Hematopoietic multipotent progenitor cell treated with erythropoietin and hydrocortisone succinate and interleukin-3 and kit ligand, for 8 days (in vitro differentiated cells): ENCODE measurements around the gene PPP1R9B.

Experiments
- DNase-seq: peaks from one replicate; pipeline ENCODE4 v3.0.0-alpha.2; 2015

PPP1R9B gene

DNA sequence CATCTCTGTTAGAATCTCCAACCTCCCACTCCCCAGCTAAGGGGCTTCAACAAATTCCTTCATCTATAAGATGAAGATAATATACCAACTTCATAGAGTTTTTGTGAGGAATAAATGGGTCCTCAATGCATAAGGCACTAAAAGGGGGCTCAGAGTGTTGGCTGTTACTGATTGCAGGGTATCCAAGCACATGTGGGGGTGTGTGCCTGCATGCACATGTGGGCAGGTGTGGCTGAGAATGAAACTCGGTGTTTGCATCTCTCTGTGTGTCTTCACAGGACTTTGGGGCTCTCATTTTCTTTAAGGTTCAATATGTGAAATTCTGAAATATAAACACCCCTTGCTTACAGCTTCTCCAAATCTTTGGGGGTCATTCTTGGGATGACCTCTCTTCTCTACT lies 4.1 kb upstream of the PPP1R9B start:
- peak; percentile 20 for DNase-seq

DNA sequence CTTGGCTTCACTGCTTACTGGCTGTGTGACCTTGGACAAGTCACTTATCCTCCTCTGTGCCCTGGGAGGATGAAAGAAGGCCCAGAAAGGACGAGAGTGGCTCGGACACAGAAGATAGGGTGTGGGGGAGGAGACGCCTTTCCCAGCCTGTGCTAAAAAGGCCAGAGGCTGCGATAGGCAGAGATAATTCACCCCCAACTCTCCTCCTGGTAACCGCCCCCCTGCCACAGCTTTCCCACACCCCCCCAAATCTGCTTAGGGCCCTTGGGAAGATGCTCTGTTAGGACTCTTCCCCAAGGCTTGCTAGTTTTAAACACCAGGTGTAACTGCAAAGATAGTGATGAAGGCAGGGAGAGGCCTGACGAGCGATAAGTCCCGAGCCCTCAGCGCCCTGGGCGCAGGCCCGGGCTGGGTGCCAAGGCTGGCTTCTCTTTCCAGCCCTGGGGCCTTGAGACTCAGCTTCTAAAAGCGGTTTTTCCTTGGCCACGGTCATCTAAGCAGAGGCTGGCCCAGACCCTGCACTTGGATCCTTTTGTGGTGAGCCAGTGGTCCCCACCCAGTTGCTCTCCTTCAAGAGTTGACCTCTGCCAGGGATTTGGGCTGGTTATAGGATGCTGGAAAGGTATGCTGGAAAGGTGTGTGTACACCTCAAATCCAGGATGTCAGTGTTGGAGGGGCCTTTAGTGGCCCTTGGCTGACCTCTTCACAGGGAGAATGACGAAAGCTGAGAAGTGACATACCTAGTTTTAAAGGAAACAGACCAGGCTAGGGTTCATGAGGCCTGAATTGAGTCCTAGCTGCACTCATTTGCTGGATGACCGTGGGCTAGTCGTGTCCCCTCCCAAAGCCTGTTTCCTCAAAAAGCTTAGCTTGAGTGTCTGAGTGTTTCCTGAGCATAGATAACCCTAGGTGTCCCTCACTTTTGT lies 3.4 kb upstream of the PPP1R9B start:
- DNase-seq, result peak; percentile 98

DNA sequence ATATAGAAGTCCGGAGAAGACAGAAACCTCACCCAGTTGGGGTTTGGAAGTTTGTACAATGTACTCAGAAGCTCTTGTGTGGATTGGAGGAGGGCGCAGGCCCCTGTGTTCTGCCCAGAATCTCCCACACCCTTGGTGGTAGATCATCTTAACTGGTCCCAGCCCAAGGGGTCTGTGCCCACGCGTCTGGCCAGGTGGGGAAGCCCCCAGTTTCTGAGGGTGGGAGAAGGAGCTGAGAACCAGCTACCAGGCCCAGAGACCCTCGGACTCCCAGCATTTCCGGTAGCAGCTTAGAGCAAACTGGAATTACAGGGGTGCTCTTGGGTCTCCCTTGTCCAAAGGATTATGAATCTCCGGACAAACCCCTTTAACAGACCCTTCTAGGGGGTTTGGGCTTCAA lies 2.3 kb upstream of the PPP1R9B start:
- DNase-seq, result no peak

DNA sequence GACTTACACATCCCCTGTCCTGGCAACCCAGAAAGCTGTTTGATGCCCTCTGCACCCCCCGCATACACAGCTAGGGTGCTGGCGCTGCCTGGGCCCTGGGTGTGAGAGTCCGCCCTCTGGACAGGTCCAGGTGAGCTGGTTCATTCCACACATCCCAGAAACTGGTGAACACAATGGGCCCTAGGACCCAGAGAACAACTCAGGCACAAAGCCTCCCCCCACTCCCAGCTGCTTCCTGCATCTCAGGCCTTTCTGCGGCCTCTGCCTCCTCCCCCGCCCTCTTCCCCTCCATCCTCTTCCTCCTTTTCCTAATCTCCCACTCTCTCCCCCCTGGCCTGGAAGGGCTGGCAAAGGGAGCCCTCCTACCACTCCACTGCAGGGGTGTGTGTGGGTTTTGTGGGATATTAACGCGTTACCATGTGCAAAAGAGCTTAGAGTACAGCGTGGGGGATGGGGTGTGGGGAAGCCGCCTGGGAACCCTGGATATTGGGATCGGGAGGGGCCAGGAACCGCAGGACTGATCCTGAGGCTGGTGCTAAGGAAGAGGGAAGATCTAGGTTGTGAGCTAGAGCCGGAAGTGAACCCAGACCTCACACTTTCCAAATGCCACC lies 1.6 kb upstream of the PPP1R9B start:
- DNase-seq, result peak; percentile 80

DNA sequence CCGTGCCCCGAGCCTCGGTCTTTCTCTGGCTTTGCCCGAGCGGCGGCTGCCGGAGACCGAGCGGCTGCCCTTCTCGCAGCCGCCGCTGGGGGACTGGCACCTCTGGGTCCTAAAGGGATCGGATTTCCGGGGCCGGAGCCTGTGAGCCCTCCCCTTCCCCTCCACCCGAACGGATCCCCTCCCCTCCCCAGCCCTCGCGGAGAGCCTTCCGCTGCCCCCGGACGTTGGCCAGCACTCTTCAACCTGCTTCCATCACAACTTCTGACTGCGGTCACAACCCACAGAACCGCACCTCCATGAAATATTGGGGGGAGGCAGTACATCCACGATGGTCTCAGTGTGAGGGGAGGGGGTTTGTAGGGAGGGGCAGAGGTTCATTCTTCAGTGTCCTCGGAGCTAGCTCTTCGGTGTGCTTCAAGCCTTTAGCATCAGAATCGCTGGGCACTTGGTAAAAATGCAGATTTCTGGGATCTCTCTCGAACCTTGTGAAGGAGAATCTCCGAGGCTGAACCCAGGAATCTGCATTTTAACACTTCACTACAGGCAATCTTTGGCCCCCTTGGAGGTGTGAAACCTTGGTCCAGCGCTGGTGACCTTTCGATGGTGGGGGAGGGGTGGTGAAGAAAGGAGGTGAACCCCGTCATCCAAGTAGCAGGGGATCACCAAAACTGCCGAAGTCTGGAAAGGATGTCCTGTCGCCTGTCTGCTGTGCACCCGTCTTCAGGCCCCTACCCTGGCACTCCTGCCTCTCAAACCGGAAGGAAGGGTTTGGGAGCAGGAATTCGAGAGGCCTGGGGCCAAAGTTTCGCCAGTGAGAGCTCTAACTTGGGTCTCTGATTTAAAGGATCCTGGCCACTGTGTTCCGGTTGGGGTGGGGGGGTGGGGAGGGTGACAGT lies 812 bp upstream of the PPP1R9B start:
- peak; percentile 87 for DNase-seq

DNA sequence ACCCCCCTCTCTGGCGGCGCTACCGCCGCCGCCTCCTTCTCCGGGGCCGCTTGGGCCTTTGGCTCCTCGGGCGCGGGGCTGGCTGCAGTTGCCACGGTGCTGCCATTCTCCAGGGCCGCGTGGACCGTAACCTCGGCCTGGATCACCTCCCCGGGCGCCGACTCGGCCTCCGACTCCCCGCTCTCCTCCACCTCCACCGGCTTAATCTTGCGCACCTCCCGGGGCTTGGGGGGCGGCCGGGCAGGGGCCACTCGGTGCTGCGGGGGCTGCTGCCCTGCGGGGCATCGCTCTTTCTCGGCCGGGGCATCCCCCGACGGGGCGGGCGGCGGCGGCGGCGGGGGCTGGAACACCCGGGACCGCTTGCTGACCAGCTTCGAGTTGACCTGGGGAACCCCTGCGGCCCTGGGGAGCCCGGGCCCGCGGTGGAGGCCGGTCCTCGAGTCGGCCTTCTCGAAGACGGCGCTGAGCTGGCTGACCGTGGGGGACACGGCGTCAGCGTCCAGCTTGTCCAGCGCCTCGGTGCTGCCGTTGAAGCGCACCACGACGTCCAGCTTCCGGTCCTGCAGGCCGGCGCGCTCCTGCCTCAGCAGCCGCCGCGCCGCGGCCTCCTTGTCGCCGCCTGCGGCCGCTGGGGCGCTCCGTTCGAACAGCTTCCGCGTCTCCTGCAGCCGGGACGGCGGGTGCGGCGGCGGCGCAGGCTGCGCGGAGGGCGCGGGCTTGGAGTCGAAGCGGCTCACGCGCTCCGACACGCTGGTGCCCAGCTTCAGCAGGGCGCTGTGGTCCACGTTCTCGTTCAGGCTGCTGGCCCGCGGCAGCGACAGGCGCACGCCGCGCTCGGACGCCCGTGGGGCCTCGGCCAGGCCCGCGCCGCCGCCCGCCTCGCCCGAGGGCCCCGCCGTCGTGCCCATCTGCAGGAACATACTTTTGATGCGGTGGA lies 792 bp downstream of the PPP1R9B start:
- DNase-seq, result peak; percentile 54

DNA sequence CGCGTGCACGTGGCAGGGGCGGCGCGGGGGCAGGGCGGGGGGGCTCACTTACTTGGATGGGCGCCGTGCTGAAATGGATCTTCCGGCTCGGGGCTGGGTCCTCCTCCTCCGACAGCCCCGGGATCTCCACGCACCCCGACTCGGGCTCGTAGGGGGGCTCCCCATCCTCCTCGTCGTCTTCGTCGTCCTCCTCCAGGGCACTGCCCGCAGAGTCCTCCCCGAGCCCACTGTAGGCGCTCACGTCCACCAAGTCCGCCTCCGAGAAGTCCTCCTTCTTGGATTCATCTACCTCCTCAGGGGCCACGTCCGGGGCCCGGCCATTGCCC lies 1.4 kb downstream of the PPP1R9B start:
- DNase-seq, result no peak

DNA sequence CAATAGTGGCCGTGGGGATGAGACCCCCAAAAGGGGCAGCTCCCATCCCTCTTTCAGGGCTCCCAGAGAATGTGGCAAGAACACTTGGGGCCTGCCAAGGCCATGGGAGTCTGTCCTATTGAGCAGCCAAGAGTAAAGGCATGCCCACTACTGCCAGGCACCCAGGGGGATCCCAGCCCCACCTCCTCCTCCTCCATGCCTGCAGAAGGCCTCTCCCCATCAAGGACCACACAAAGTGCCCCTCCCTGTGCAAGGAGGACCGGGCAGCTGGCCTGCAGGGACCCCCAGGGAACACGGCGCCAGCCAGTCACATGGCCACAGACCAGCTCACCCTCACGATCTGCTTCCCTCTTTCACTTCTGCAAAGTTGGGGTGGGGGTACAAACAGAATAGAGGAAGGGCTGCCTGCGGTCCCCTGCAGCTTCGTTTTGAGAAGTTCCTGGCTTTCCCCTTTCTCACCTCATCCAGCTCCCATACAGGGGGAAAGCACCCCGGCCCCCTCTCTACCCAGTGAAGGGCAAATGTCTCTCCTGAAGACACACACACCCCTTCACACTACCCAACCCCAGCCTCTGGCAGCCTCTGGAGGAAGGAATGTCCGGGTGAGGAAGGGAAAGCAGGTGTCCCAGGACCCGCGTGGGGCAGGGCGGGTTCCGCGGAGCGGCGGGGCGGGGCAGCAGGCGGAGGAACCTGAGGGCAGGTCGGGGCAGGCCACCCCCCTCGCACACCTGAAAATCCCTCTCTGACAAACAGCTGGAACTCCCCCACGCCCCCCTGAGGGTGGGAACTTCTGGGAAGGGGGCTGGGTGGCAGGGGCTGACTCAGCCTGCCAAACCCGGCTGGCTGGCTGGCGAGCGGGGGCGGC lies 2.0 kb downstream of the PPP1R9B start:
- DNase-seq, result peak; percentile 13

DNA sequence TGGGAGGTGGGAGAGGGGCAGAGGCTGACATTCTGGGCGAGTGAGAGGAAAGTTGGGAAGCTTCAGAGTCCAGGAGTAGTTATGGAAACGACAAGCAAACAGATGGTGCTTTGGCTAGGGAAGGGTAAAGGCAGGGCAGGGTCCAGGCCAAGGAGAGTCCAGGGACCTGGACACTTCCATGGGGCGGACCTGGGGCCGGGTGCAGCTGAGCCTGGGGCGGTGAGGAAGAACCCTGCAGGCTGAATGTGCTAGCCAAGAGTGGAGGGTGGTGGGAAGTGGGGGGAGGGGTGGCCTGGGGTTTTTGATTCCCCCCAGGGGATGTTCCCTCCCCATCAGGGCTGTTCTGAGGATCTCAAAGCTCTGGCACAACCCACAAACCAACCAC lies 2.6 kb downstream of the PPP1R9B start:
- no peak for DNase-seq

DNA sequence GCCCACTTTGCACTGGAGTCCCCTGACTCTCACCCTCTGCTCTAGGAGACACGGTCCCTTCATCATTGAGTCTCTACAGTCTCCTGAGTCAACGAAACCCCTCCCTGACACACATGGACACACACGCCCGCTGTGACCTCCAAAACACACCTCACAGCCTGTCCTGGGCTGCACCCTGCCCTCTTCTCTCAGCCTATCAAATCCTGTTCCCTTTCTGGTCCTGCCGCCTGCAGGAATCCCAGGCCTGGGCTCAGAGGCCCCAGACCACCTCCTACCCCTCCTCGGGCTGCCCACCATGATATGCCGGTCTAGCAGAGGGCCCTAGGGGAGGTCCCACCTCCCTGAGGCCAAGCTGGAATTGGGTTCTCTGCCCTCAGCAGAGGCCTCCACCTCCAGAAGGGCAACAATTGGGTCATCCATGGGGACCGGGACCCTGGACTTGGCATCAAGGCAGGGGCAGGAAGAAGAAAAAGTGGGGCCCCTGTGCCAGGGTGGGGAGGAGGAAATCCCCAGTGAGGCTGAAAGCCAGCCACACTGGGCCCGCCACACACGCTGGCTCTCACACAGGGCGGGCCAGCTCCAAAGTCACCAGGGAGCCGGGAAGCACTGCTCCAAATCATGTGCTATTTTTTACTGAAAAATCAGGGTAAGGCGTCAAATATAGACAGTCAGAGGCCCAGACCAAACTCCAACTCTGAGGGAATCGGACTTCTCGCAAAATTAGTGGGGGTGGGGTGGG lies 3.4 kb downstream of the PPP1R9B start:
- no peak for DNase-seq

DNA sequence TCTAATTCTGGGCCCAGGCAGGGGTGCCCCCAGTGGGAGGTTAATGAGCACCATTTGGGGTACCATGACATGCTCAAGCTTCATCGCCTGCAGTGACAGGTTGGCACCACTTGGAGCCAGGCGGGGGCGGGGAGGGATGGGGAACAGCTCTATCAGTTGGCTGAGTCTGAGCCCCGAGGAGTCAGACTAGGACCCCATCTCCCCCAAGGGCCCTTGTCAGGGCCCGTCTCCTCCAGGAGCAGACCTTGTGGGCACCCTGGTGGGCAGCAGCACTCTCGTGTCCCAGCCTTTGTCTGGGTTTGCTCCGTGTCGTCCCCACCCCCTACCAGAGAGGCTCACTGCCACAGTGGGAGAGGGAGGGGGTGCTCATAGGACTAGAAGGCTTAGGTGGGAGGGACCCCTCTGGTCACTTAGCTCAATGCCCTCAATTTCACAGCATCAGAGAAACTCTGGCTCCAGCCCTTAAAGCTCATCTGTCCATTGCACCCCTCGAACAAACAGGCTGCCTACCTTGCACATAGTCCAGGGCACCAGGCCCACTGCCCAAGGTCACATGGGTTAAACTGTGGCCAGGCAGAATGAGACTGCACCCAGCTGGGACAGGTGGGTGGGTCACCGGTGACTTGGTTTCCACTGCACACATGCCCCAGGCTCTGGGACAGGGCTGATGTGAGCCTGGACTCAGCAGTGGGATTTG lies 4.1 kb downstream of the PPP1R9B start:
- peak; percentile 20 for DNase-seq

DNA sequence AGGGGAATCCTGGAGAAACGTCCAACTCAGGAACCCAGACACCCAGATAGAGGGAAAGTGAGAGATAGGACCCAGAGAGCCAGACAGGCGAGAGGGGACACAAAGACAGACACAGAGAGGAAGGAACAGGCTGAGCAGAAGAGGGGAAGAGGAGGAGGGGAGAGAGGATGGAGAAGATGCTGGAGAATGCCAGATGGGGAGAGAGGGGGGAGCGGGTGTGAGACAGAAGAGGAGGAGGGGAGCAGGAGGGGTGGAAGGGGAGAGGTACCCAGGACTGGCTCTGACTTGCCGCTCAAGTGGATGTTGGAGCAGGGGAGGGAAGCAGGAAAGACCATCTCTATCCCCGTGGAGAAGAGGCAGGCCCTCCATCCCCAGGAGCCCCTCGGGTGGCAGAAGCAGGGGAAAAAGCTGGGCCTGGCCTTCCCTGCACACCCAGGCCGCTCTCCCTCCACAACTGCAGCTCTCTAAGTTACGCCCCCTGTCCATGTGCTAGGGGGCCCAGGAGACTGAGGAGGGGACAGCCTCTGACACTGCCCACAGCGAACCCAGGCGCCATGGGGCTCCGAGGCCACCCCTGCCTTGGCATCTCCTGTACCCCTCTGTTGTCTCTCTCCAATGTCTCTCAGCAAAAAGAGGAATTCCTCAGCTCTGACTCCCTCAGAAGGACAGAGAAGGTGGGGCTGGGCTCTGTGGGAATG lies 4.8 kb downstream of the PPP1R9B start:
- no peak for DNase-seq

DNA sequence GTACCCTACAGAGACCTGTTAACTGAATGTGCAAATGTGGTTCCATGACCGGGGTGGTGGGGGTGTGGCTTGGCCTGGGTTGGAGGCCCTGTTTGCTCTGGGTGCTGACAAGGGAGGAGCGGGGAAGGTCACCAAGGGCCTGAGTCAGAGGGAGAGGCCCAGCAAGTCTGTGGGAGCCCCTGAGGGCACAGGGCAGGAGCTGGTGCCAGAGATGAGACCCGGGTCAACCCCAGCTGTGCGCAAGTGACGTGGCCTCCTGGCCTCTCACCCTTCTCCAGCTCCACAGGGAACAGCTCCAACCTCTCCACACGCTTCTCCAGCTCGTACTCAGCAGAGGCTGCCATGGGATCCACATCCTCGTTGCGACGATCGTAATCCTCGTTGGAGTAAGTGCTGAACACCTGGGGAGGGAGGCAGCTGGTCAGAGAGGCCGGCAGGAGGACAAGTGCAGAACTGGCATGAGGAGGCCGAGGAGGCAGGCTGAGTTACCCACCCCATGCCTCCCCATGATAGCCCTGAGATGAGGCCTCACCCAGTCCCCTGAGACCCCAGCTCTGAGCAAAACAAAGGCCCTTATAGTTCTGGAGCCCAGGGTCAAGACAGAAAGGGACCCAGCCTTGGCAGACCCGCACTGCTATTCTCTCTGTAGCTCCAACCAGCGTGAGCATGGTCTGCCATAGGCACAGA lies 5.5 kb downstream of the PPP1R9B start:
- no peak for DNase-seq

DNA sequence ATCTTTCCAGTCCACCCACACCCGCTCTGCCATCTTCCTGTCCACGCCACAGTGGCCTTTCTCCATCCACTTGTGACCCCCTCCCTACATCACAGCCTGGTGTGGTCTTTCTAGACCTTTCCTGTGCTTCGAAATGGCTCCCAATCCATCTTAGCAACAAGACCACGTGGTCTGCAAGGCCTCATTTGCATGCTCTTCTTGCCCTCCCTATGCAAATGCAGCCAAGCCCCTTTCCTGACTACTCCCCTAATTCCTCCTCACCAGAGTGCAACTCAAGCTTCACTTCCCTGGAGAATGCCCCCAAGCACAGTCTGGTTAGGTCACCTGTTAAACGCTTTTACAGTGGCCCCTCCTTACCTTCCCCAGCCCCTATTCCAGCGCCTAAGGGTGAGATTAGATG lies 6.1 kb downstream of the PPP1R9B start:
- DNase-seq, result no peak

DNA sequence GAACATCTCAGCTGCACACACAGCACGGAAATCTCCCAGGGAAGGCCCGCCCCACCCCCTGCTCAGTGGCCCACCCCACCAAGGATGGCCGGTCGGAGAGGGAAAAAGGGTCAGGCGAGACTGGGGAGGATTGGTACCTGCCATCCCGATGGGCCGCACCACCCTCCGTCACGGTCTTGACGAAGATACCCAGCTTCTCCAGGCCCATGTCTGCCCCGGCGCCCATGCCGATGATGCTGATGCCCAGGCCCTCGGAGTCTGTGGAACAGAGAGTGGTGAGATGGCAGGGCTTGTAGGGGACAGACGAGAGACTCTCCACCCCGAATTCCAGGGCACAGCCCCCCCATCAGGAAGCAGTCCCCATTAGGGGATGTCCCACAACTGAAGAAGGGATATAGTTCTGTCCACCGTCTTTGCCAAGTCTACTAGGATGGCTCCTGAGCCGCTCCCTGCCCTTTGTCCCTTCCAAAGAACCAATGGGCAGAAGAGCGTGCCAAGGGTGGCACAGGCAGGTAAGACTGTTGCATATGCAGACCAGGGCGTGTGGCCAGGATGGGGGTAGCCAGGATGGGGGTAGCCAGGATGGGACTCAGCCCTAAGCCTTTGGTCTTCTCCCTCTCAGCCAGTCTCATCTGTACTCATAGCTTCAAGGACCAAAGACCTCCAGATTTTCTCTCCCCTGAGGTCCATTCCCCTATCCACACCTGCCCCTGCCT lies 6.9 kb downstream of the PPP1R9B start:
- no peak for DNase-seq

DNA sequence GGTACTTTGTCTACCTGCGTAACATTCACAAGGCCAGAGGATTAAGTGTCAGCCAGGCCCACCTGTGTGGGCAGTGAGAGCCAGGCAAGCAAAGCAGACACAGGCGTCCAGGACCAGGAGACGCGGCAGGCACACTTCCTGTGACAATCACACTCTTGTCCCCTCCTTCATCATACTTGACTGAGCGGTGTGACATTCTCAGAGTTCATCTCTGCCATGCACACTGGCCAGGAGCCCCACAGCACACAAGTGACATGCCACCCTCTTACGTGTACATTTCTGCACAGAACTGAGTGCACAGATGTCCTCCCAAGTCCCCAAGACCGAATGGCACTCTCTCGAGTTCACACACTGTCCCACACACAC lies 8.7 kb downstream of the PPP1R9B start:
- DNase-seq, result no peak

DNA sequence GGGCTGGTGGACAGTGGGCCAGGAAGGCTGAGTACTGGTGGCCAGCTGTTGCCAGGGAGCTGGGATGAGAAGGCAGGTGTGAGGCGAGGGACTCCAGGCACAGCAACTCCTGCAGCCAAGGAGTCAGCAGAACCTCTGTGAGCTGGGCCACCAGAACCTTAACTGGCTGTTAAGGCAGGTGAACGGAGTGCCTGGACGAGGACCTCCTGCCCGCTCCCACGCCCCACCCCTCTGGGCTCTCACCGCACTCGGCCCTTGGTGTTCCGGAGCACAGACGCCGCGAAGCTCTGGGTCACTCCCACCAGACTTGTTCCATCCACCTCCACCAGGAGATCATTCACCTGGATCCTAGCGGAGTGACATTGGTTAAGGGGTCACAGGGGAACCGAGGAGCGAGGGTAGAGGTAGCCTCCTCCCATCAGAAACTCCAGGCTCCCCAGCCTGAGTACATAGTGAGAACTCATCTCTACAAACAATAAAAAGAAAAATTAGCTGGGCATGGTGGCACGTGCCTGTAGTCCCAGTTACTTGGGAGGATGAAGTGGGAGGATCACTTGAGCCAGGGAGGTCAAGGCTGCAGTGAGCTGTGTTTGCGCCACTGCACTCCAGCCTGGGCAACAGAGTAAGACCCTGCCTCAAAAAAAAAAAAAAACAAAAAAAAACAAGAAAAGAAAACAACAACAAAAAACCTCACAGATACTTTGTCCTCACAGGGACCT lies 9.3 kb downstream of the PPP1R9B start:
- DNase-seq, result no peak
